Left lung (tissue), 10 donors: ENCODE data around the gene TBX15. TPM values are rescaled to one million over a fixed set of nuclear protein-coding genes. Genes with fewer than 3 reads are reported as not detected.

Source experiments
- ATAC-seq: fragments of 200-7000 bp; cut with Tn5 transposase; one replicate; pipeline ENCODE4 v1.9.1; 2020; ENCODE audit warnings: moderate library complexity
- DNase-seq, 4 donors: peaks; one replicate each; pipeline ENCODE4 v3.0.0-alpha.2; 2013 to 2020
- H3K27ac ChIP-seq, 2 donors: fragments of 200-600 bp; sonication (generic) in 1 of 2; one replicate each; pipeline versions ENCODE4 v1.5.0 to v1.8.0; 2020 to 2021
- H3K27me3 ChIP-seq, 2 donors: fragments of 200-600 bp; sonication (generic) in 1 of 2; one replicate each; pipeline versions ENCODE4 v1.5.0 to v1.8.0; 2020 to 2021
- H3K36me3 ChIP-seq, 2 donors: fragments of 200-600 bp; sonication (generic) in 1 of 2; one replicate each; pipeline versions ENCODE4 v1.5.0 to v1.8.0; 2020 to 2021
- H3K4me1 ChIP-seq, 2 donors: fragments of 200-600 bp; one replicate each; pipeline ENCODE4 v1.8.0; 2021
- H3K4me3 ChIP-seq, 2 donors: fragments of 200-600 bp; sonication (generic) in 1 of 2; one replicate each; pipeline versions ENCODE4 v1.5.0 to v1.8.0; 2020 to 2021; ENCODE audit warnings: mild to moderate bottlenecking in 1 of 2
- H3K9me3 ChIP-seq, 2 donors: fragments of 200-600 bp; sonication (generic) in 1 of 2; one replicate each; pipeline versions ENCODE4 v1.5.0 to v1.8.0; 2020 to 2021
- intact Hi-C, 2 donors: fragments of 100-400 bp; cut with DNase I; formaldehyde crosslinking; loops; one replicate each; pipeline versions ENCODE4 v1.11.2 to v1.14.2; 2022
- polyA plus RNA-seq, 6 donors: library from polyadenylated mRNA; unstranded; fragments of 120-200 nt; gene quantifications; one replicate each; pipeline ENCODE4 v1.2.1, GENCODE V29; 2013; ENCODE audit not compliant: insufficient read length in 6 of 6
- total RNA-seq, 2 donors: library from RNA; stranded (reverse); fragmentation: NEBNext Ultra II Directional; extraction: Animal tissue kit (Norgen Biotek cat#: 25700); gene quantifications; one replicate each; pipeline ENCODE4 v1.2.1, GENCODE V29; 2021
- TF ChIP-seq, protein P1 (sequence below), 2 donors: fragments of 200-600 bp; sonication (generic) in 1 of 2; IDR thresholded peaks; one replicate each; pipeline versions ENCODE4 v1.5.0 to v1.8.0; 2021; ENCODE audit warnings: antibody characterized with exemption in 2 of 2
- donor health status: DM: no; HTN: yes; CAD: no.
- donor health status: DM: no; HTN: no; CAD: no.

The TBX15 gene
- total and polyA plus RNA-seq, 8 donors, result 0.10 to 1.0 (median 0.34) TPM

DNA sequence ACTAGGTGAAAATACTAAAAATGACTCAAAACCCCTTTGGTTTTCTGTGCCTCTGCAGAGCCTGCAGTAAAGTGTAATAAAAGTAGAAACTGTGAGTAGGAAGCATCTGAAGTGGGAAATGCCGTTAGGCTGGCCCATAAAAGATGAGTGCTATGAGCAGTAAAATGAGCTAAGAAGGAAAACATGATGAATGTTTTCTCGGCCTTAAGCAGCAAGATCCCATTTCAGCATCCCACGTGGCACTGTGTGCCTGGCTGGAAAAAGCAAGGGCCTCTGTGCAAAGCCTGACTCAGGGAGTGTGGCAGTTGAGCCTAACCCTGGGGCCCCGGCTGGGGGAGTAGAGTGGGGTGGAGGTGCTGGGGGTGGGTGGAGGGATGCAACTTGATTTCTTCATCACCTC, 109.5 kb downstream of the TBX15 start:
- H3K4me3 ChIP-seq, result no peak overlapping the region
- ATAC-seq, result no peak
- TF ChIP-seq, protein P1, sequence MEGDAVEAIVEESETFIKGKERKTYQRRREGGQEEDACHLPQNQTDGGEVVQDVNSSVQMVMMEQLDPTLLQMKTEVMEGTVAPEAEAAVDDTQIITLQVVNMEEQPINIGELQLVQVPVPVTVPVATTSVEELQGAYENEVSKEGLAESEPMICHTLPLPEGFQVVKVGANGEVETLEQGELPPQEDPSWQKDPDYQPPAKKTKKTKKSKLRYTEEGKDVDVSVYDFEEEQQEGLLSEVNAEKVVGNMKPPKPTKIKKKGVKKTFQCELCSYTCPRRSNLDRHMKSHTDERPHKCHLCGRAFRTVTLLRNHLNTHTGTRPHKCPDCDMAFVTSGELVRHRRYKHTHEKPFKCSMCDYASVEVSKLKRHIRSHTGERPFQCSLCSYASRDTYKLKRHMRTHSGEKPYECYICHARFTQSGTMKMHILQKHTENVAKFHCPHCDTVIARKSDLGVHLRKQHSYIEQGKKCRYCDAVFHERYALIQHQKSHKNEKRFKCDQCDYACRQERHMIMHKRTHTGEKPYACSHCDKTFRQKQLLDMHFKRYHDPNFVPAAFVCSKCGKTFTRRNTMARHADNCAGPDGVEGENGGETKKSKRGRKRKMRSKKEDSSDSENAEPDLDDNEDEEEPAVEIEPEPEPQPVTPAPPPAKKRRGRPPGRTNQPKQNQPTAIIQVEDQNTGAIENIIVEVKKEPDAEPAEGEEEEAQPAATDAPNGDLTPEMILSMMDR (IDR thresholded peaks at IDR 0.05), result no peak

DNA sequence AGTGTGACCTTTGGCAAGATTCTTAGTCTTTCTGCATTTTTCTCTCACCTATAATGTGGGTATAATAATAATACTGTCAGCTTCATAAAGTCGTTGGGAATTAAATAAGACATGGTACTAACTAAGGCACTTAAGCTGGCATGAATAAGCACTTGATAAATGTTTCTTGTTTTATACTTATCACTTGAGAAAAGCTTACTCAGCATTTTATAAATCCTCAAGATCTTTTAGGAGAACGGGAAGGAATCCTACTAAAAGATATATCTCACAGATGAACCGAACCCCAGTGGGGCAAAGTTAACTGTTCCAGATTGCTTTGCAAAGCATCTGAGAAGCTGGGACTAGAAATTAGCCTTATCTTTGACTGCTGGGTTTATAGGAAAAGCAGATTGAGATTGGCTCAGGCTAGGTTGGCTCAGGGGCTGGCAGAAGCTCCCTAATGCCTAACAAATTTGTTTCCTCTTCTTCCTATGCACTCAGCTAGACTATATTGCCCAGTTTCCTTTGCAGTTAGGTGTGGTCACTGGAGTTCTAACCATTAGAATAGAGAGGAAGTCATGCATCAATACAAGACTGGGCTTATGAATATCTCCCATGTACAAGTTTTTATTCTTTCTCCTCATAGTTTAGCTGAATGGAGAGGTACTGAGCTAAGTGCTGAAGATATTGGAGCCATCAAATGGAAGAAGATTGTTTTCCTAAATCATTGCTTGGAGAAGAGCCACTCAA, 110.3 kb downstream of the TBX15 start:
- no peak for DNase-seq
- H3K4me3 ChIP-seq, result no peak overlapping the region
- H3K4me1 ChIP-seq, result no peaks in the 10 kb centered on the region
- intact Hi-C loops, result no loop called here
- no peaks in the 10 kb centered on the region for H3K27me3 ChIP-seq
- TF ChIP-seq, protein P1 (IDR thresholded peaks at IDR 0.05), result no peak
- H3K9me3 ChIP-seq, result no peaks in the 10 kb centered on the region
- ATAC-seq, result no peak
- no peak overlapping the region for H3K27ac ChIP-seq
- H3K36me3 ChIP-seq, result no peaks in the 10 kb centered on the region

More for the DNA sequence above, 109.5 kb downstream of the TBX15 start:
- intact Hi-C loops, result no loop called here
- no peak for DNase-seq
- Histone ChIP-seq H3K27me3 (no peaks in the 10 kb centered on the region), H3K4me1 (no peaks in the 10 kb centered on the region), H3K27ac (no peak overlapping the region), H3K36me3 (no peaks in the 10 kb centered on the region), H3K9me3 (no peaks in the 10 kb centered on the region)

DNA sequence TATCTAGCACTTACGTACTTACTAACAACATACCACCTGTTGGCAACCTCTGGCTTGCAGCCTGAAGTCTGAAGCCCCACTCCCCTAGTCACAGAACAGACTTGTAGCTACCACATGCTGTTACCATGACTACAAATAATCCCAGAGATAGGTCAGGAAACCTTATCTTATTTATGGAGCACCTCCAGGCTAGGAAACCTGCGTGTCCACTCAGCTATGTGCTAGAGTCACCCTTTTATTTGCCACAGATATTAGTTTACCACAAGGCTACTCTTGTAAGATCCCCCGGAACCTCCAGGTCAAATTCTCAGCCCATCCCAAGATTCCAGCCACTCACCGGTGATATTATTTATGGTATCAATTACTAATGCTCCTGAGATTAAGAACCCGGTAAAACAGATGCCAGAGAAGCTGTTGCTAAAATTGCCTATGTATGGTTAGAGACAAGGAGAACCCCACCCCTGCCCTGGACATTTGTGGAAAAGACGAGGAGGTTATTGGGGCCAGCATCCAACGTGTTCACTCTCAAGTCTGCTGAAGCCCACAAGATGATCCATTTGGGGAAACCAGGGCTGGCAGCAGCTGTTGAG, 116.5 kb downstream of the TBX15 start:
- H3K4me1 ChIP-seq, result no peaks in the 10 kb centered on the region
- H3K4me3 ChIP-seq, result no peak overlapping the region
- H3K27me3 ChIP-seq, result peaks cover 0 to 7% of the 10 kb centered on the region in 2 donors
- DNase-seq (no peak), ATAC-seq (no peak)
- no peak overlapping the region for H3K27ac ChIP-seq
- TF ChIP-seq, protein P1 (IDR thresholded peaks at IDR 0.05), result no peak
- no peaks in the 10 kb centered on the region for H3K9me3 ChIP-seq
- no peaks in the 10 kb centered on the region for H3K36me3 ChIP-seq
- intact Hi-C loops, result no loop called here

DNA sequence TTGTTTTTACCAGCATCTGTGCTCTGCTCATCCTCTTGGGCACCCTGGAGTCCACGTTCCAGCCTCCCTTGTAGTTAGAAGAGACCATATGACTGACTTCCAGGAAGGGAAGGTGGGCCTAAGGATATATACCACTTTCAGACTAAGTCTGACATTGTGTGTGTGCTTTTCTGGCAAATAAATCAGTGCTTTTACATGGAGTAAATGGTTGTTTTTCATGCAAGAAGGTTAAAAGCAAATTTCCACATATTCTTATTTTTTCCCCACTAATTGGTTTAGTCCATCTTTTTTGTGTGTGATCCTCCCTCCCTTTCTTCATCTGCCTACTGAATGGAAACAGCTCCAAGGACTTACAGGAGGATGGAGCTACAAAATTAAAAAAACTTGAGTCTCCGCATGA, 119.8 kb downstream of the TBX15 start:
- no peak for ATAC-seq
- Histone ChIP-seq H3K4me1 (no peaks in the 10 kb centered on the region), H3K9me3 (no peaks in the 10 kb centered on the region), H3K27ac (no peak overlapping the region), H3K27me3 (peaks cover 0 to 7% of the 10 kb centered on the region in 2 donors), H3K4me3 (no peak overlapping the region), H3K36me3 (no peaks in the 10 kb centered on the region)
- intact Hi-C loops, result no loop called here
- TF ChIP-seq, protein P1 (IDR thresholded peaks at IDR 0.05), result no peak
- DNase-seq, result no peak

DNA sequence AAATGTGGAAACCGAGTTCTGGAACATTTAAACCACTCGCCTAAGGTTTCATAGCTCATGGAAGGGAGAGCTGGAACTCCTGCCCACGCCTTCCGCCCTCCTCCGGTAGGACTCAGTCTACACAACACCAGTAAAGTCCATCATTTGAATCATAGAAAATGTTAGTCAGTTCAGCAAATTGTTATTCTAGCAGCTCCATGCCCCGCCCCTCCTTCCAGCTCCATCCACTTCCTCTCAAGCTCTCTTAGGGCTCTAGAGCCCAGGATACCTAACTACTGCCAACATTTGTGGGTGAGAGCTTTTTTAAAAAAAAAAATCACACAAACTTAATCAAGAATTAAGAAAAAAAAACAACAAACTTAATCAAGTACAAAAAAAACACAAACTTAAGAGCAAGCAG, 121.8 kb downstream of the TBX15 start:
- Histone ChIP-seq H3K27ac (no peak overlapping the region), H3K4me3 (no peak overlapping the region), H3K27me3 (no peaks in the 10 kb centered on the region), H3K36me3 (no peaks in the 10 kb centered on the region), H3K9me3 (no peaks in the 10 kb centered on the region), H3K4me1 (no peaks in the 10 kb centered on the region)
- DNase-seq (no peak), ATAC-seq (peak; percentile 54)
- TF ChIP-seq, protein P1 (IDR thresholded peaks at IDR 0.05), result no peak
- intact Hi-C loops, result no loop called here
